CD14-positive monocyte (primary cell): ENCODE measurements around the gene RNF34. TPM values are rescaled to one million over a fixed set of nuclear protein-coding genes. Genes with fewer than 3 reads are reported as not detected.

Source experiments
- DNase-seq, 3 donors: peaks; one replicate each; pipeline ENCODE4 v3.0.0-alpha.2; 2011 to 2022
- H2AFZ ChIP-seq: 2 replicates; pipeline ENCODE4 v1.6.0; 2012; ENCODE audit warnings: mild to moderate bottlenecking, low read depth, low read length, inconsistent platforms; ENCODE audit not compliant: insufficient read depth, poor library complexity, severe bottlenecking
- H3K27ac ChIP-seq, 2 donors: 1 replicate in 1 of 2; 2 replicates in 1 of 2; pipeline ENCODE4 v1.5.1; 2012 to 2013; ENCODE audit warnings: low read length in 2 of 2, control low read depth in 1 of 2, inconsistent platforms in 1 of 2, low read depth in 1 of 2, mild to moderate bottlenecking in 1 of 2
- H3K27me3 ChIP-seq, 2 donors: one replicate each; pipeline versions ENCODE4 v1.6.0 to v1.6.1; 2011 to 2013; ENCODE audit warnings: low read length in 2 of 2; ENCODE audit not compliant: control insufficient read depth in 2 of 2, insufficient read depth in 2 of 2
- H3K36me3 ChIP-seq, 2 donors: replicated peaks in 1 of 2; 1 replicate in 1 of 2; 2 replicates in 1 of 2; pipeline versions ENCODE4 v1.5.1 to v1.6.1; 2012 to 2013; ENCODE audit warnings: low read length in 2 of 2, control low read depth in 1 of 2, inconsistent platforms in 1 of 2, mild to moderate bottlenecking in 1 of 2; ENCODE audit not compliant: insufficient read depth in 2 of 2, control insufficient read depth in 1 of 2
- H3K4me1 ChIP-seq, 2 donors: 1 replicate in 1 of 2; 2 replicates in 1 of 2; pipeline versions ENCODE4 v1.5.1 to v1.6.1; 2012 to 2013; ENCODE audit warnings: low read length in 2 of 2, control low read depth in 1 of 2, inconsistent platforms in 1 of 2, mild to moderate bottlenecking in 1 of 2, moderate library complexity in 1 of 2; ENCODE audit not compliant: insufficient read depth in 2 of 2, control insufficient read depth in 1 of 2
- H3K4me2 ChIP-seq: replicated peaks from 2 replicates; pipeline ENCODE3; 2012; ENCODE audit warnings: low read length, moderate library complexity, mild to moderate bottlenecking; ENCODE audit not compliant: poor library complexity, severe bottlenecking; ENCODE audit errors: extremely low read depth
- H3K4me3 ChIP-seq, 3 experiments: fragments of 200-600 bp in 1 of 3; sonication (generic) in 1 of 3; replicated peaks in 1 of 3; 1 replicate in 2 of 3; 2 replicates in 1 of 3; pipeline ENCODE4 v1.5.1; 2011 to 2013; ENCODE audit warnings: low read length in 3 of 3, mild to moderate bottlenecking in 3 of 3, control low read depth in 2 of 3, low read depth in 2 of 3, inconsistent platforms in 1 of 3, moderate library complexity in 1 of 3
- H3K79me2 ChIP-seq: 2 replicates; pipeline ENCODE4 v1.6.0; 2012; ENCODE audit warnings: mild to moderate bottlenecking, control low read depth, inconsistent platforms, low read length, moderate library complexity; ENCODE audit not compliant: insufficient read depth
- H3K9ac ChIP-seq: 2 replicates; pipeline ENCODE4 v1.6.0; 2017; ENCODE audit warnings: low read length, mild to moderate bottlenecking; ENCODE audit not compliant: insufficient read depth, poor library complexity, severe bottlenecking
- H3K9me3 ChIP-seq, 2 donors: replicated peaks in 1 of 2; 1 replicate in 1 of 2; 2 replicates in 1 of 2; pipeline versions ENCODE4 v1.5.1 to v1.6.1; 2012 to 2013; ENCODE audit warnings: low read length in 2 of 2, control low read depth in 1 of 2; ENCODE audit not compliant: control insufficient read depth in 1 of 2, insufficient read depth in 1 of 2
- H4K20me1 ChIP-seq: 2 replicates; pipeline ENCODE4 v1.6.0; 2012; ENCODE audit warnings: mild to moderate bottlenecking, low read length, control low read depth, moderate library complexity; ENCODE audit not compliant: insufficient read depth
- H3K27ac Mint-ChIP-seq, 7 donors: one replicate each; pipeline ENCODE4 v1.8.0; 2020; ENCODE audit warnings: mild to moderate bottlenecking in 7 of 7, mixed read lengths in 7 of 7, moderate library complexity in 6 of 7, inconsistent platforms in 2 of 7
- H3K27me3 Mint-ChIP-seq, 3 donors: one replicate each; pipeline ENCODE4 v1.8.0; 2021 to 2022; ENCODE audit warnings: low read depth in 3 of 3, mild to moderate bottlenecking in 3 of 3, mixed read lengths in 3 of 3, moderate library complexity in 3 of 3, inconsistent platforms in 1 of 3
- H3K36me3 Mint-ChIP-seq, 2 donors: one replicate each; pipeline ENCODE4 v1.8.0; 2020; ENCODE audit warnings: mixed read lengths in 2 of 2, inconsistent platforms in 1 of 2, mild to moderate bottlenecking in 1 of 2
- H3K4me1 Mint-ChIP-seq: one replicate; pipeline ENCODE4 v1.8.0; 2020; ENCODE audit warnings: mild to moderate bottlenecking, mixed read lengths
- H3K4me3 Mint-ChIP-seq, 2 donors: one replicate each; pipeline ENCODE4 v1.8.0; 2020; ENCODE audit warnings: mild to moderate bottlenecking in 2 of 2, mixed read lengths in 2 of 2, moderate library complexity in 1 of 2
- H3K9me3 Mint-ChIP-seq, 7 donors: one replicate each; pipeline ENCODE4 v1.8.0; 2020 to 2022; ENCODE audit warnings: mixed read lengths in 7 of 7, mild to moderate bottlenecking in 6 of 7, moderate library complexity in 6 of 7, inconsistent platforms in 2 of 7
- CTCF ChIP-seq: fragments of 200-600 bp; IDR thresholded peaks from one replicate; pipeline ENCODE4 v1.8.0; 2022; ENCODE audit warnings: antibody characterized with exemption, mild to moderate bottlenecking
- WGBS: methylation state at CpG from one replicate; pipeline ENCODE4 v1.1.5; 2013; ENCODE audit warnings: missing lambda C conversion rate; ENCODE audit not compliant: insufficient coverage; 5-methylcytosine and 5-hydroxymethylcytosine counted together
- intact Hi-C, 2 donors: fragments of 100-400 bp; cut with micrococcal nuclease; formaldehyde crosslinking; loops; one replicate each; pipeline versions ENCODE4 v1.15.0 to v1.15.1; 2023
- polyA plus RNA-seq, 3 donors: library from polyadenylated mRNA; depleted of rRNA in 1 of 3; unstranded in 2 of 3; stranded (reverse) in 1 of 3; fragments of 300-500 nt in 2 of 3; fragments of >200 nt in 1 of 3; fragmentation: Illumina TruSeq in 2 of 3; gene quantifications; 1 replicate in 2 of 3; 2 replicates in 1 of 3; pipeline ENCODE4 v1.2.3, GENCODE V29; 2012 to 2021

RNF34 gene
- polyA plus RNA-seq, 3 donors, result 15.5 to 23.8 (median 19.2) TPM

- Mint-ChIP-seq H3K4me1 (peaks cover 18% of the 10 kb centered on the region), H3K9me3 (peaks cover 0 to 3% (median 0%) of the 10 kb centered on the region in 7 donors), H3K36me3 (peaks cover 76 to 98% of the 10 kb centered on the region in 2 donors), H3K27me3 (peaks cover 0 to 2% (median 0%) of the 10 kb centered on the region in 3 donors), H3K27ac (peak overlapping the region in 5 of 7 donors; percentile 13 to 82 (median 43)), H3K4me3 (no peak overlapping the region)
- peaks cover 23% of the 10 kb centered on the region for H4K20me1 ChIP-seq
- WGBS, result no CpG with 5 or more reads among the region's 2 CpGs
- peak overlapping the region in 1 of 2 donors; percentile 30 for H3K27ac ChIP-seq
- H3K27me3 ChIP-seq, result no peaks in the 10 kb centered on the region
- peaks cover 58 to 81% of the 10 kb centered on the region in 2 donors for H3K36me3 ChIP-seq
- intact Hi-C loops, result no loop called here
- no peak overlapping the region for H3K9ac ChIP-seq
- H3K79me2 ChIP-seq, result peaks cover 5% of the 10 kb centered on the region
- H3K4me1 ChIP-seq, result peaks cover 6 to 8% of the 10 kb centered on the region in 2 donors
- no peak for TF ChIP-seq CTCF
- no peak for DNase-seq
- no peak overlapping the region for H2AFZ ChIP-seq
- H3K9me3 ChIP-seq, result no peaks in the 10 kb centered on the region
- no peak overlapping the region for H3K4me3 ChIP-seq
- no peak overlapping the region for H3K4me2 ChIP-seq
Observed at GRCh38 chr12:121436706-121437105, 36.8 kb downstream of the RNF34 start.

GRCh38 chr12:121438905-121439304 is 39.0 kb downstream of the RNF34 start:
- H3K27ac ChIP-seq, result no peak overlapping the region
- H3K27ac Mint-ChIP-seq, result no peak overlapping the region
- H3K4me3 Mint-ChIP-seq, result no peak overlapping the region
- H3K36me3 ChIP-seq, result peaks cover 62 to 76% of the 10 kb centered on the region in 2 donors
- H3K9ac ChIP-seq, result no peak overlapping the region
- no peak for DNase-seq
- no peak overlapping the region for H3K4me2 ChIP-seq
- H4K20me1 ChIP-seq, result peaks cover 19% of the 10 kb centered on the region
- H3K4me3 ChIP-seq, result no peak overlapping the region
- H3K79me2 ChIP-seq, result peaks cover 9% of the 10 kb centered on the region
- H3K27me3 ChIP-seq, result no peaks in the 10 kb centered on the region
- intact Hi-C loops, result no loop called here
- TF ChIP-seq CTCF, result no peak
- peaks cover 6 to 8% of the 10 kb centered on the region in 2 donors for H3K4me1 ChIP-seq
- peaks cover 70 to 97% of the 10 kb centered on the region in 2 donors for H3K36me3 Mint-ChIP-seq
- H3K27me3 Mint-ChIP-seq, result no peaks in the 10 kb centered on the region
- H3K9me3 Mint-ChIP-seq, result peaks cover 0 to 3% (median 0%) of the 10 kb centered on the region in 7 donors
- no peaks in the 10 kb centered on the region for H3K9me3 ChIP-seq
- H2AFZ ChIP-seq, result no peak overlapping the region
- peaks cover 13% of the 10 kb centered on the region for H3K4me1 Mint-ChIP-seq
- WGBS, result 92% methylated on average over 9 of the region's 12 CpGs
